DMS53 (cell line): Measurements from ENCODE around the gene PCDHGA3.
"Not testable (repeated sequence)": the region's sequence is repeated elsewhere in the genome, so short reads cannot be mapped to it uniquely, and the experiment has no call there.

Experiments
- DNase-seq: peaks from one replicate; lab custom pipeline; 2025; lab: John Stamatoyannopoulos, UW

PCDHGA3 gene

DNA sequence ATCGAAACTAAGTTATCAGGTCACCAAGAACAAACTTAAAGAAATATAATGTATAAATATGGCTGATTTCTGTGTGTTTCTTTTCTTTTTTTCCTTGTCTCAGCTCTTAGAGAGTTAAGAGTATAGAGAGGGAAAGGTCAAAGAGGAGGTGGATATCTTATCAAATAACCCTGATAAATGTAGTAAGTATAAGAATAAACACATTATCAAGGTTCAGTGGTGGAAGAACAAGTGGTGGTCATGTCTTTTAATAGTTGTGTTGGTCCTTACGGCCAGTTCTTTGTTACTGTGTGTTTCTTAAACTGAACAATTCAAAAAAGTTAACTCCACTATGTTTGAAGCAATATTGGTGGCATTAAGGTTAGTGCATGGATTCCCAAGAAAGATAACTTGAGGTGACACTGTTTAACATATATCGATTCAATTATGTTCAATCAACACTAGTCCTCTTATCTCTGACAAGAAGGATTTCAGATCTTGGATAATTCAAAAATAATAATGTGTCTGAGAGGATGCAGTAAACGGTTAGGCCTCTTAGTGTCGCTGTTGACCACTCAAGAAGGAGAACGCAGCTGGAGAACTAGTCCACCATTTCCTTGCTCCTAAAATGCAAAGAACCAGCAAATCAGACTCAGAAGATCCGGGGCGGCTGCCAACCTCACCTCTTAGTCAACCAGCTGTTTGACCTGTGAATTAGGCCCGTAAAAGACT, at the start of gene PCDHGA3:
TSS of gene PCDHGA3 (plus strand) at position 588 of the 711 bp plus-strand sequence. CDS start 205 bp downstream, outside the sequence.
- DNase-seq, result peak; percentile 70

DNA sequence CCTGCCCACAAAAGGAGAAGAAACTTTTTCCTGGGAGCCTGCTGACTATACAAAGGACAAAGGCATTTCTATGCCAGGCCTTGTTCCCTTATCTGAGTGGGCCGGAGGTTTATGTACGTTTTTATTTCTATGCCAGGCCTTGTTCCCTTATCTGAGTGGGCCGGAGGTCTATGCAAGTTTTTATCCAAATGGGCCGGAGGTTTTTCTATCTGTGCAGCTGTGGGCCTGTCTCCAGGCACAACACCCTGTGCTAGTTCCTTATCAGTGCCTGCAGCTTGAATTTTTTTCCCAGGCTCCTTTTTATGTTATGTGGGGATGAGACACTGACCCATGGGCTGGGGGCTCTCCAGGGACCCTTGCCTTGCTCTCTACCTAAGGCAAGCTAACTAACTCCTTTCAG, 45.3 kb upstream of the PCDHGA3 start:
- DNase-seq, result no peak

DNA sequence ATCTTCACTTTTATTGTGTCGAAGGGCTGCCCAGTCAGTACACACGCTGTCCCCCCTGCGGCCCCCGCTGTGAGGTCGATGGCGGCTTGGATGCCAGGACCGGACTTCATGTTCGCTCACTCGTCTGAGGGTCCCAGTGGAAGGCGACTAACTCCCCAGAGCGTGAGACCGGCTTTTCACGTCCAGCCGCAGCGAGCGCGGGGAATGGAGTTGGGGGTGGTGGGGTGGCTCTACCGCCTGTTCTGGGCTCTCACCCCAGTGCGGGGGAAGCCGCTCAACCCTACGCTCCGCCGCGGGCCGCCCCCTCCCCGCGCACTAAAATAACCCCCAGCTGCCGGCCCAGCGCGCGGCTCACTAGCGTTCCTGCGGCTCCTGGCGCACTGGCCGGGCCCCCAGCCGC, 39.9 kb upstream of the PCDHGA3 start, which contains the start of gene SLC25A2:
TSS of gene SLC25A2 (minus strand) at position 294 of the 400 bp plus-strand sequence. CDS start at position 110, 184 bp downstream.
- DNase-seq, result no peak

DNA sequence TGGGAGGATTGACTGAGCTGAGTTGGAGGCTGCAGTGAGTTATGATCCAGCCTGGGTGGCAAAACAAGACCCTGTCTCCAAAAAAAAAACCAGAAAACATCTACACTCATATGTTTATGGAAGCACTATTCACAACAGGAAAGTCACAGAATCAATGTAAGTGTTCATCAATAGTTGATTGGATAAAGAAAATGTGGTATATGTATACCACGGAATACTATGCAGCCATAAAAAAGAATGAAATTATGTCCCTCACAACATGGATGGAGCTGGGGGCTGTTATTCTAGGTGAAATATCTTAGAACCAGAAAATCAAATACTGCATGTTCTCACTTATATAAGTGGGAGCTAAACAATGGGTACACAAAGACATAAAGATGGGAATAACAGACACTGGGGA, 37.0 kb upstream of the PCDHGA3 start:
- DNase-seq, result no peak

DNA sequence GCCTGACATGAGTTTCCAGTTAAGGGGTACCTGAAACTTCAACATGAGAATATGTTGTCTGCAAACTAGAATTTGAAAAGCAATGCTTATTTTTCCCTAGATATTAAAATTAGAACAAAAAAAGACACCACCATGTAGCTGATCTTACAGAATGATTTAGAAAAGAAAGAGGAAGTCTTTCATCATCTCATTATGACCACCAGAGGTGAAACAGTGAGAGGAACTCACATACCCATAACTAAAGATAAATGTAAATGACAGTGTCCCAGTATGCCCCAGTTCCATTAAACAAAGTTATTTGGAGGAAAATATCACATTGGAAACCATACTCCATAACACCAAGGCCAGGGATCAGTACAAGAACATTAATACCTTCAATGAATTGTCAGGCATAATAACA, 29.9 kb upstream of the PCDHGA3 start:
- no peak for DNase-seq

DNA sequence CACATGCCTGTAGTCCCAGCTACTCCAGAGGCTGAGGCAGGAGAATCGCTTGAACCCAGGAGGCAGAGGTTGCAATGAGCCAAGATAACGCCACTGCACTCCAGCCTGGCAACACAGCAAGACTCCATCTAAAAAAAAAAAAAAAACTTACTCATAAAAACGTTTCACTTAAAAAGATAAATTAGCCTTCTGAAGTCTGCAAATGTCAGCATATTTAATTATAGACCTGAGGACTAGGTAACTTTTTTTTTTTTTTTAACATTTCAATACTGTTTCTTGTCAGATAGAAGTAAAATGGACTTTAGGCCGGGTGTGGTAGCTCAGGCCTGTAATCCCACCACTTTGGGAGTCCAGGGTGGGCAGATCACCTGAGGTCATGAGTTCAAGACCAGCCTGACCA, 26.7 kb upstream of the PCDHGA3 start:
- not testable (repeated sequence) for DNase-seq

DNA sequence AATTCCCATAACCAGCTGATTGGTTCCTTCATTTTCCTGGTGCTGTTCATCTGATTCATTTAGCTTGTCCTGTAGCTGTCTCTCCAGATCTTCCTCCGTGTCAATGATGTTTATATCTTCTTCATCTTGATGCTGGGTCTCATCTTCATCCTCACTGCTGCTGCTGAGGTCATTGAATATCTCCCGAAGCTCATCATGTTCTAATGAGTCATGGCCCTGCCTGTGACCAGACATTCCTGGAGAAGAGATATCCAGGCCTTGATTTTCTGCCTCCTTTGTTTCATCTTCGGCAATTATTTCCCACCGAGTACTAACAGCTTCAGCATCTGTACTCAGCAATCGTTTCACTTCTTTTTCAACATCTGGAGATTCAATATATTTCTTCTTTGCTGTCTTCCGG, 24.4 kb upstream of the PCDHGA3 start:
- no peak for DNase-seq

DNA sequence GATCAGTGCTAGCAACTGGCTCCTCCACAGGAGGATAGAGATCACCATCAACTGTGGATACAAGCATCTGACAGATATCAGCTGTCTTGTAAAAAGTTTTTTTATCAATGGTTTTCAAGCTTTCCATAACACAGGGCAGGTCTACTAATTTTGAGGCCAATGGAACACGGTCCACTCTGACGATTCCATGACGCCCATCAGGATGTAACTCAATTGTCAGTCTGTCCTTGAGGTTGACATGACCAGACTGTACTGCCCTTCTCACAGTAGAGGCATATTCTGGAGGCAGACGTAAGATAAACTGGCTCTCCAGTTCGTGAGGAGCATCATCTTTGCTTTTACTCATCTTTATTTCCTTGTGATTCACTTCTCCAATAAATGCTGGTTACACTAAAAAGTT, 23.9 kb upstream of the PCDHGA3 start:
- no peak for DNase-seq

DNA sequence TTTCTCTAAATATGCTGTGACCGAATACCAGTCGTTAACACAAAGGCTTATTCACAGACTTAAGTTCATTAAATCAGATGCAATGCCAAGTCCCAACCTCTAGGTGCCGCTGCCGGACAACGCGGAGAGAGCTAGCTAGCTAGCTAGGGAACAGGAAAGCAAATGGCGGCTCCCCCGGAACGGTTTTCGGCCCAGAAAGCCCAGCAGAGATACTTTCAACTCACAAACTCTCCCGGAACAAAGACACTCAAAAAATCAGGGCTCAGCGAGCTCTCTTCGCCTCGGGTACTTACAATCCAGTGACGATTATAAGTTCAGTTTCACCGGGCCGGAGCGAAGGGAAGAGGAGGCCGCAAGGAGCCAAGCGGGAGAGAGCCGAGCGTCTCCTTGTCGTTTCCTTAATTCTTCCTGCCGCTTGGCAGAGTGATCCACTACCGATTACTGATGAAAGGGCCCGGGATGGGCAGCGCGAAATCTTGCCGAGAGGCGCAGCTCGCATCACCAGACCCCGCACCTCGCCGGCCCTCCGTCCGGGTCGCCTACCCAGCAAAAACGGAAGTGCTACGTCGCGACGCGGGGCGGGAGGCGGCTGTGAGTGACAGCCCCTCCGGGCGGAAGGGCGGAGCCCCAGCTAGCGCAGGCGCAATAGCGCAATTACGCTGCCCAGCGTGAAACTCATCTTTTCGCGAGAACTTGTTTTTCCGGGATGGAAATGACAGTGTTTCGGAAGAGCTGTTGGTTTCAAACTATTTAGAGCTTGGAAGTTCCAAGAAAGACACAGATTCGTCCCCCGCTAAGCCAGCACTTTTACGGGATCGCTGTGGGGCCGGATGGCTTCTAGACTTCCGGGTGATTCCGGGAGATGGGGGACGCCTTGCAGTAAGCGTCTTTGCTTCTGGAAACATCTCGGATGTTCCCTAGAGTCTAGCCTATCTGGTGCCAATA, 23.1 kb upstream of the PCDHGA3 start, which contains the start of gene TAF7:
TSS of gene TAF7 (minus strand) at position 560 of the 945 bp plus-strand sequence. CDS start 740 bp downstream, outside the sequence.
- peak; percentile 97 for DNase-seq

DNA sequence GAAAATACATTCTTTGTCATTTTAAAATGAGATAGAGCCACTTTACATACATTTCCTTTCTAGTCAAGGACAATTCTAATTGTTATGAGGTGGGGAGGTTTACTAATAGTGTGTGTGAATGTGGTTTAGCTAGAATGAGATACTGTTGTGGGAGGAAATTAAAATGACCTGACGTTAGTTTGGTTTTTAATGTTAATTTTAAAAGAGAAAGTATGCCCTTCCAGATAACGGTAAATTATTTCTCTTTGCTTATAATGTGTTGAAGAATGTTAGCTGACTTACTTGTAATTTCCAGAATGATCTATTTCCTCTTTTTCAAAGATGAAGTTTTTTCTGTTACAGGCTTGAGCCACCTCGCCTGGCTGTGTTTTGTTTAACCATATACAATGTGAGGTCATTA, 21.4 kb upstream of the PCDHGA3 start:
- DNase-seq, result no peak

DNA sequence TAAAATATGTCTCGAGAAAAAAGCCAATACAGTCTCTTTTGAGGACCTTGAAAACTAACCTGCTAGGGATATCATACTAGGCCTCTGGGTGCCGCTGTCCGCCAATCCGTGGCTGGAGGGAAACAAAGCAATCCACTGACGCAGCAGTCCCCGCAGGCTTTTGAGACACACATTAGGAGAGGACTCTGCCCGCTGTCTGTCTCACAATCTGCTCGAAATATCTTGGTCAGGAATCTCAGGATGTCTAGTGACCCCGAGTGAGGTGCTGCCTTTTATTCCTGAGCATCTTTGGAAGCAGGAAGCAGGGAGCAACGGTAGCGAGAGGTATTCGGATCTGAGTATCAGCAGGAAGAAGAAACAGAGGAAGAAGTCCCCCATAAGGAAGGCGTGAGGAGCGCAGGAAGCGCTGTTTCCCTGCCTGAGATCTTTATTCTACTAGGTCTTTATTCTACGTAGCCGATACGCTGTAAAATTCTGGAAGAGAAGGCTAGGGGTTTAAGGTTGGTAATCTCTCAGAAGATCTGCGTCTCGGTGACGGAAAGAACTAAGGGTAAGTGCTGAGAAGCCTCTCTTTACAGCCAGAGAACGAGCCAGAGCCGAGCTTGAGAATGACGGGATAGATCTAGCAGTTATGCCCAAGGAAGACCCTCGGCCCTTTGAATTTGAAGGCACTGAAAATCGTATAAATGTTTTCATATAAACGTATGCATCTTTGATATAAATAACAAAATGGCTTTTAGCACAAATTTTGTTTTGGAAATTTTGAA, 17.4 kb upstream of the PCDHGA3 start:
- peak; percentile 93 for DNase-seq

DNA sequence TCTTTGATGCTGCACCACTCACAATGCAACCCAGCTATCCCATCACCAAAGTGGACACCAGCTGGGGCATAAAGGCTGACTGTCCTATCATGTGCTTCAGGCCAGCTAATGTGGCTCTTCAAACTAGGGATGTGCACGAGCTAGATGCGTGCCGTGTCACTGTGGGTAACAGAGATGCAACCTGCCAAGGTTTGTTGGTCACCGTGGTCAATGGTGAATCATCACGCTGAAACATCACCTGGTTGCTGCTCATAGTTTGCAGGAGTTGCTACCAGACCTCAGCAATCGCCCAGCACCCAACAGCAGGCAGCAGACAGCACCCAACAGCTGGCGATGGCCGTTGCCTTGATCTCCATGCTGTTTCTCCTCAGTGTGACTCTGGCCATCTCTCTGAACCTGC, 15.4 kb upstream of the PCDHGA3 start:
- DNase-seq, result no peak

DNA sequence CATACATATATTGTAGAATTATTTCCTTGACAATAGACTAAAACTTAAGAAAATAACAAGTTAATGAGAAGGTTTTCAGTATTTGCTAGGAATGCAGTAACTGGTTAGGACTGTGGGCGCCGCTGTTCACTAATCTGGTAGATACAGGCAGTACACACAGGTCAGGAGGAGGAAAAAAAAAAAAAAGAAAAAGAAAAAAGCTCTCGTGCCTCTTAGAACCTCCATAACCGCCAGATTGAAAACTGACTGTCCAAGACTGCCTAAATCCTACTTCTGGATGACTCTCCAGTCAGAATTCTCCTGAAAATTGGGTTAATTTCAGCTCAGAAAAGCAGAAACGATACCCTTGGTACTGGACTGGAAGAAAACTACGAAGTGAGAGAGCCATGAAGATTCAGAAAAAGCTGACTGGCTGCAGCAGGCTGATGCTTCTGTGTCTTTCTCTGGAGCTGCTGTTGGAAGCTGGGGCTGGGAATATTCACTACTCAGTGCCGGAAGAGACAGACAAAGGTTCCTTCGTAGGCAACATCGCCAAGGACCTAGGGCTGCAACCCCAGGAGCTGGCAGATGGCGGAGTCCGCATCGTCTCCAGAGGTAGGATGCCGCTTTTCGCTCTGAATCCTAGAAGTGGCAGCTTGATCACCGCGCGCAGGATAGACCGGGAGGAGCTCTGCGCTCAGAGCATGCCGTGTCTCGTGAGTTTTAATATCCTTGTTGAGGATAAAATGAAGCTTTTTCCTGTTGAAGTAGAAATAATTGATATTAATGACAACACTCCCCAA, 13.1 kb upstream of the PCDHGA3 start, which contains the start of gene PCDHGA1:
TSS of gene PCDHGA1 (plus strand) at position 216 of the 782 bp plus-strand sequence.
- peak; percentile 85 for DNase-seq

DNA sequence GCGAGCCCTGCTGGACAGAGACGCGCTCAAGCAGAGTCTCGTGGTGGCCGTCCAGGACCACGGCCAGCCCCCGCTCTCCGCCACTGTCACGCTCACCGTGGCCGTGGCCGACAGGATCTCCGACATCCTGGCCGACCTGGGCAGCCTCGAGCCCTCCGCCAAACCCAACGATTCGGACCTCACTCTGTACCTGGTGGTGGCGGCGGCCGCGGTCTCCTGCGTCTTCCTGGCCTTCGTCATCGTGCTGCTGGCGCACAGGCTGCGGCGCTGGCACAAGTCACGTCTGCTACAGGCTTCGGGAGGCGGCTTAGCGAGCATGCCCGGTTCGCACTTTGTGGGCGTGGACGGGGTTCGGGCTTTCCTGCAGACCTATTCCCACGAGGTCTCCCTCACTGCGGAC, 11.1 kb upstream of the PCDHGA3 start:
- DNase-seq, result not testable (repeated sequence)

DNA sequence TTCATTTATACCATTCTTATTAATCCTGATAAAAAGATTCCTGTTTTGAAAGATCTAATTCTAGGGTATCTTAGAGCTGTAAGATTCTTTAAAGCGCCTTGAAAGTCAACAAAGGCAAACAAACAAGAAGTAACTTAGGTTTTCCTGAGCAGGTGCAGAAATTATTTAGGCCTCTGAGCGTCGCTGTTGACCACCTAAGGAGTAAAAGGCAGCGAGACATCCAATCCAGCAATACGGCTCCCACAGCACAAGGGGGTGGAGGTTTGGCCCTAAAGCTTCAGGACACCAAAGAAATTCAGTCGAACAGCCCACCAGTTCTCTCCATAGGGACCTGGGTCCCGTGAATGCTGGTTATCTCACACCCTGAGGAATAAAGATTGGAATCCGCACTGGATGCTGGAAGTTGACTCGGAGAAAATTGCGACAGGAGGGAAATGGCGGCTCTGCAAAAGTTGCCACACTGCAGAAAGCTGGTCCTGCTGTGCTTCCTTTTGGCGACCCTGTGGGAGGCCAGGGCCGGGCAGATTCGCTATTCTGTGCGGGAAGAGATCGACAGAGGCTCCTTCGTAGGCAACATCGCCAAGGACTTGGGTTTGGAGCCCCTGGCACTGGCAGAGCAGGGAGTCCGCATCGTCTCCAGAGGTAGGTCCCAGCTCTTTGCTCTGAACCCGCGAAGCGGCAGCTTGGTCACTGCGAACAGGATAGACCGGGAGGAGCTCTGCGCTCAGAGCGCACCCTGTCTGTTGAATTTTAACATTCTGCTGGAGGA, 4.9 kb upstream of the PCDHGA3 start, which contains the start of gene PCDHGA2:
TSS of gene PCDHGA2 (plus strand) at position 223 of the 769 bp plus-strand sequence.
- DNase-seq, result peak; percentile 62

DNA sequence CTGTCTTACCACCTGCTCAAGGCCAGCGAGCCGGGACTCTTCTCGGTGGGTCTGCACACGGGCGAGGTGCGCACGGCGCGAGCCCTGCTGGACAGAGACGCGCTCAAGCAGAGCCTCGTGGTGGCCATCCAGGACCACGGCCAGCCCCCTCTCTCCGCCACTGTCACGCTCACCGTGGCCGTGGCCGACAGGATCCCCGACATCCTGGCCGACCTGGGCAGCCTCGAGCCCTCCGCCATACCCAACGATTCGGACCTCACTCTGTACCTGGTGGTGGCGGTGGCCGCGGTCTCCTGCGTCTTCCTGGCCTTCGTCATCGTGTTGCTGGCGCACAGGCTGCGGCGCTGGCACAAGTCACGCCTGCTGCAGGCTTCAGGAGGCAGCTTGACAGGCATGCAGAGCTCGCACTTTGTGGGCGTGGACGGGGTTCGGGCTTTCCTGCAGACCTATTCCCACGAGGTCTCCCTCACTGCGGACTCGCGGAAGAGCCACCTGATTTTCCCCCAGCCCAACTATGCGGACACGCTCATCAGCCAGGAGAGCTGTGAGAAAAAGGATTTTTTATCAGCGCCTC, 2.8 kb upstream of the PCDHGA3 start:
- not testable (repeated sequence) for DNase-seq

DNA sequence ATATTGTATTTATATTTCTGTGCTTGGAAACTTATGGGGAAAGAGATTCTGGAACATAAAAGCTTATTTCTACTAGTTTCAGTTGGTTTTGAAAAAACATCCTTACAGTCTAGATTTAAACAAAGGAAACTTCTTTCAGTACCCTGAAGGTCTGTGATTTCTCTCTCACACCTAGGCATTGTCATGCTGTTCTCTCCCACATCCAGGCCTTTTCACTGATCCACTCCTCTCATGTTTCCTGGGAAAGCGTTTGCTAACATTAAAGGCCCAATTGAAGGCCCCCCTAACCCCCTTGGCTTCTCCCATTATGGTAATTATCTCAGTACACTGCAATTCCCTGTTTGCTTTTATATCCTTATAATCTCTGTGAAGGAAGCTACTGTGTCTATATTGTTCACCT, 856 bp upstream of the PCDHGA3 start:
- DNase-seq, result no peak

DNA sequence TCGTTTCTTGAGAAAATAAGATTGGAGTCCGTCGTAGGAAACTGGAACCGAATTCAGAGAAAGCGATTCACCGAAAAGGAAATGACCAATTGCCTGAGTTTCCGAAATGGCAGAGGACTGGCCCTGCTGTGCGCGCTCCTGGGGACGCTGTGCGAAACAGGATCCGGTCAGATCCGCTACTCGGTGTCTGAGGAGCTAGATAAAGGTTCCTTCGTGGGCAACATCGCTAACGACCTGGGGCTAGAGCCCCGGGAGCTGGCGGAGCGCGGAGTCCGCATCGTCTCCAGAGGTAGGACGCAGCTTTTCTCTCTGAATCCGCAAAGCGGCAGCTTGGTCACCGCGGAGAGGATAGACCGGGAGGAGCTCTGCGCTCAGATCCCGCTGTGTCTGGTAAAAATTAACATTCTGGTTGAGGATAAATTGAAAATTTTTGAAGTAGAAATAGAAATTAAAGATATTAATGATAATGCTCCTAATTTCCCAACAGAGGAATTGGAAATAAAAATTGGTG, 379 bp downstream of the PCDHGA3 start:
- DNase-seq, result no peak

DNA sequence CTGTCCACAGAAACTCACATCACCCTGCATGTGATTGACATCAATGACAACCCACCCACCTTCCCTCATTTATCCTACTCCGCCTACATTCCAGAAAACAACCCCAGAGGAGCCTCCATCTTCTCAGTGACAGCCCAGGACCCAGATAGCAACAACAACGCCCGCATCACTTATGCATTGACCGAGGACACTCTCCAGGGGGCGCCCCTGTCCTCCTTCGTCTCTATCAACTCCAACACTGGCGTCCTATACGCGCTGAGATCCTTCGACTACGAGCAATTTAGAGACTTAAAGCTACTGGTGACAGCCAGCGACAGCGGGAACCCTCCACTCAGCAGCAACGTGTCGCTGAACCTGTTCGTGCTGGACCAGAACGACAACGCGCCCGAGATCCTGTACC, 1.7 kb downstream of the PCDHGA3 start:
- no peak for DNase-seq

DNA sequence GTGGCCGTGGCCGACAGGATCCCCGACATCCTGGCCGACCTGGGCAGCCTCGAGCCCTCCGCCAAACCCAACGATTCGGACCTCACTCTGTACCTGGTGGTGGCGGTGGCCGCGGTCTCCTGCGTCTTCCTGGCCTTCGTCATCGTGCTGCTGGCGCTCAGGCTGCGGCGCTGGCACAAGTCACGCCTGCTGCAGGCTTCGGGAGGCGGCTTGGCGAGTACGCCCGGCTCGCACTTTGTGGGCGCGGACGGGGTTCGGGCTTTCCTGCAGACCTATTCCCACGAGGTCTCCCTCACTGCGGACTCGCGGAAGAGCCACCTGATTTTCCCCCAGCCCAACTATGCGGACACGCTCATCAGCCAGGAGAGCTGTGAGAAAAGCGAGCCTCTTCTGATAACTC, 2.4 kb downstream of the PCDHGA3 start:
- not testable (repeated sequence) for DNase-seq
